Kidney (tissue), 2 donors: Measurements from ENCODE around the gene TTBK2. TPM values are rescaled to one million over a fixed set of nuclear protein-coding genes. Genes with fewer than 3 reads are reported as not detected.

Source experiments
- polyA plus RNA-seq: library from polyadenylated mRNA; stranded (reverse); fragments of 350-450 nt; fragmentation: Illumina TruSeq; extraction: RNeasy Lipid Tissue Mini Kit (QIAGEN cat#74804); gene quantifications from one replicate; pipeline ENCODE4 v1.2.3, GENCODE V29; 2014; ENCODE audit warnings: low read depth, low replicate concordance; ENCODE audit not compliant: insufficient read depth
- total RNA-seq: library from RNA; stranded (reverse); fragmentation: NEBNext Ultra II Directional; extraction: Animal tissue kit (Norgen Biotek cat#: 25700); gene quantifications from one replicate; pipeline ENCODE4 v1.2.1, GENCODE V29; 2021
- donor health status: DM: yes; HTN: yes; CAD: no.

TTBK2 gene
- total and polyA plus RNA-seq, 2 donors from 2014 or later, result 1.9 to 19.1 TPM

Other genes starting within 250 kb of the TTBK2 start
- 13.1 TPM for gene CDAN1, start 183.7 kb downstream of the TTBK2 start, total RNA-seq
- gene CDAN1, start 183.7 kb downstream of the TTBK2 start, polyA plus RNA-seq, result 7.0 TPM
- 36.9 TPM for gene UBR1, start 185.3 kb upstream of the TTBK2 start, total RNA-seq
- gene UBR1, start 185.3 kb upstream of the TTBK2 start, polyA plus RNA-seq, result 6.0 TPM
- 31.2 TPM for gene TMEM62, start 212.8 kb upstream of the TTBK2 start, total RNA-seq
- 14.7 TPM for gene TMEM62, start 212.8 kb upstream of the TTBK2 start, polyA plus RNA-seq